ENCODE data around the gene ZNF549. TPM values are rescaled to one million over a fixed set of nuclear protein-coding genes. Genes with fewer than 3 reads are reported as not detected.
"Not testable (repeated sequence)": the region's sequence is repeated elsewhere in the genome, so short reads cannot be mapped to it uniquely, and the experiment has no call there.

Gene ZNF549
- total RNA-seq, 1 donor from 2014 or later = 10.6 TPM

GRCh38 chr19:57511484-57511883, 15.7 kb upstream of the ZNF549 start:
- Mint-ChIP-seq H3K36me3 (ENCODE audit: low read depth, unreplicated experiment) (peaks cover 76% of the 10 kb centered on the region), H3K27ac (ENCODE audit: unreplicated experiment) (no peak overlapping the region), H3K4me1 (ENCODE audit: unreplicated experiment) (no peaks in the 10 kb centered on the region), H3K27me3 (ENCODE audit: unreplicated experiment) (no peaks in the 10 kb centered on the region), H3K9me3 (ENCODE audit: unreplicated experiment) (peaks cover 9% of the 10 kb centered on the region), H3K4me3 (ENCODE audit: unreplicated experiment) (peak overlapping the region; percentile 19)
- no peak for TF ChIP-seq CTCF (IDR thresholded peaks at IDR 0.05; ENCODE audit: unreplicated experiment)
- DNase-seq (ENCODE audit: low spot score) = no peak

- Mint-ChIP-seq H3K4me3 (ENCODE audit: unreplicated experiment) (peak overlapping the region; percentile 84), H3K27ac (ENCODE audit: unreplicated experiment) (no peak overlapping the region), H3K9me3 (ENCODE audit: unreplicated experiment) (peaks cover 9% of the 10 kb centered on the region), H3K27me3 (ENCODE audit: unreplicated experiment) (no peaks in the 10 kb centered on the region), H3K36me3 (ENCODE audit: low read depth, unreplicated experiment) (peaks cover 72% of the 10 kb centered on the region), H3K4me1 (ENCODE audit: unreplicated experiment) (no peaks in the 10 kb centered on the region)
- TF ChIP-seq CTCF (IDR thresholded peaks at IDR 0.05; ENCODE audit: unreplicated experiment) = no peak
- DNase-seq (ENCODE audit: low spot score) = peak; percentile 8
These were observed 14.3 kb upstream of the ZNF549 start for GRCh38 chr19:57512845-57513244.

- no peaks in the 10 kb centered on the region for H3K4me1 Mint-ChIP-seq (ENCODE audit: unreplicated experiment)
- no peak for TF ChIP-seq CTCF (IDR thresholded peaks at IDR 0.05; ENCODE audit: unreplicated experiment)
- DNase-seq (ENCODE audit: low spot score) = no peak
- H3K9me3 Mint-ChIP-seq (ENCODE audit: unreplicated experiment) = peaks cover 9% of the 10 kb centered on the region
- H3K36me3 Mint-ChIP-seq (ENCODE audit: low read depth, unreplicated experiment) = peaks cover 56% of the 10 kb centered on the region
- H3K4me3 Mint-ChIP-seq (ENCODE audit: unreplicated experiment) = peak overlapping the region; percentile 34
- H3K27me3 Mint-ChIP-seq (ENCODE audit: unreplicated experiment) = no peaks in the 10 kb centered on the region
- H3K27ac Mint-ChIP-seq (ENCODE audit: unreplicated experiment) = no peak overlapping the region
These were observed 11.9 kb upstream of the ZNF549 start for GRCh38 chr19:57515255-57515654.

GRCh38 chr19:57518021-57518420, 9.1 kb upstream of the ZNF549 start:
- H3K27ac Mint-ChIP-seq (ENCODE audit: unreplicated experiment); H3K4me3 Mint-ChIP-seq (ENCODE audit: unreplicated experiment); H3K4me1 Mint-ChIP-seq (ENCODE audit: unreplicated experiment); H3K9me3 Mint-ChIP-seq (ENCODE audit: unreplicated experiment); DNase-seq (ENCODE audit: low spot score); H3K27me3 Mint-ChIP-seq (ENCODE audit: unreplicated experiment): not testable (repeated sequence)
- peaks cover 43% of the 10 kb centered on the region for H3K36me3 Mint-ChIP-seq (ENCODE audit: low read depth, unreplicated experiment)

GRCh38 chr19:57537953-57538547, 10.9 kb downstream of the ZNF549 start:
- H3K27ac Mint-ChIP-seq (ENCODE audit: unreplicated experiment) = no peak overlapping the region
- peaks cover 92% of the 10 kb centered on the region for H3K36me3 Mint-ChIP-seq (ENCODE audit: low read depth, unreplicated experiment)
- peak overlapping the region; percentile 53 for H3K4me3 Mint-ChIP-seq (ENCODE audit: unreplicated experiment)
- H3K9me3 Mint-ChIP-seq (ENCODE audit: unreplicated experiment) = peaks cover 52% of the 10 kb centered on the region
- no peak for TF ChIP-seq CTCF (IDR thresholded peaks at IDR 0.05; ENCODE audit: unreplicated experiment)
- DNase-seq (ENCODE audit: low spot score) = no peak
- H3K4me1 Mint-ChIP-seq (ENCODE audit: unreplicated experiment) = no peaks in the 10 kb centered on the region
- peaks cover 16% of the 10 kb centered on the region for H3K27me3 Mint-ChIP-seq (ENCODE audit: unreplicated experiment)
